GM19438 (cell line): ENCODE data around the gene DPAGT1.
"Not testable (repeated sequence)": the region's sequence is repeated elsewhere in the genome, so short reads cannot be mapped to it uniquely, and the experiment has no call there.

Experiments
- ATAC-seq: cut with Tn5 transposase; IDR thresholded peaks from one replicate; pipeline ENCODE4 v1.9.1; 2021; ENCODE audit warnings: low read depth; ENCODE audit not compliant: unreplicated experiment

Gene DPAGT1

DNA sequence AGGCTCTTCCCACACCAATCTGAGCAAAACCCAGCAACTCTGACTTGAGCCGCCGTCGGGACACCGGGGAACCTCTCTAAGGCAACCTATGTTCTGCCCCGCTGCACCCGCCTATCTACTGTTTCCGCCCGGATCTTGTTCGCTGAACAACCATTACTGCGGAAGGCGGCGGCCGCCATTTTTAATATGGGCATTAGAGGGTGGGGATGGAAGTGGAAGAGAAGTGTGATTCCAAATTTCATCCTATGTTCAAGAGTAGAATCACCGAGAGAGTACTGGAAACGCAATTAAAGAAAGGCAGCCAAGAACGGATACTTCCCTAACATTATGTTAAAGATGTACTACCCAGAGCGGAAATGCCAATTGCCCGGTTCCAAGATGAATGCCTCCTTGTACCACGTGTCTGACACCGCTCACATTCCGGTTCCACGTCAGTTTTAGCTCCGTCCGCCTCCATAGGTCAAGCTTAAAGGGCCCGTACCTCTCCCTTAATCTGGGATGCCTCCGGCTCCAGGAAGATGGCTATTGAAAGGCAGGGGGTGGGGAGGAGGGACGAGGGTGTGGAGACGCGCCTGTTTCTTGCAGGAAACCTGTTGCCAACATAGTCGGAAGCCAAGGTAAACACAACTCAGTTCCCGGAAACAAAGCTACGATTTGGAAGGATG is at the start of gene DPAGT1:
Gene DPAGT1 (minus strand): TSS at position 95 of the 665 bp plus-strand sequence. CDS start 198 bp downstream, outside the sequence.
- ATAC-seq, result peak; percentile 63

DNA sequence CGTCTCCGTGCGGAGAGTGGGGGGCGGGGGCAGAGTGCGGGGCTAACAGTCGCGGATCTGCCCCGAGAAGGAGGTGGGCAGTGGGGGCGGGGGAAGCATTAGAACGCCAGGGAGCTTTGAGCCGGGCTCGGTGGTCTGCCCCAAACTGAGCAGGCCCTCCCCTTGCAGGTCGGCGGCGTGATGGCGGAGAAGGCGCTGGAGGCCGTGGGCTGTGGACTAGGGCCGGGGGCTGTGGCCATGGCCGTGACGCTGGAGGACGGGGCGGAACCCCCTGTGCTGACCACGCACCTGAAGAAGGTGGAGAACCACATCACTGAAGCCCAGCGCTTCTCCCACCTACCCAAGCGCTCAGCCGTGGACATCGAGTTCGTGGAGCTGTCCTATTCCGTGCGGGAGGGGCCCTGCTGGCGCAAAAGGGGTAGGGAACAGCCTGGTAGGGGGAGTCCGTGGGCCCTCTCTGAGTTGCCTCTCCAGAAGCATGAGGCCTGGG is 48.2 kb upstream of the DPAGT1 start:
- ATAC-seq, result no peak

- no peak for ATAC-seq
Observed at GRCh38 chr11:119149018-119149785, 47.5 kb upstream of the DPAGT1 start, which contains the start of gene ABCG4. Gene ABCG4 (plus strand): TSS chr11:119149052. CDS start chr11:119149966, 914 bp downstream.

GRCh38 chr11:119148720-119149017 is 47.0 kb upstream of the DPAGT1 start:
- ATAC-seq, result no peak

DNA sequence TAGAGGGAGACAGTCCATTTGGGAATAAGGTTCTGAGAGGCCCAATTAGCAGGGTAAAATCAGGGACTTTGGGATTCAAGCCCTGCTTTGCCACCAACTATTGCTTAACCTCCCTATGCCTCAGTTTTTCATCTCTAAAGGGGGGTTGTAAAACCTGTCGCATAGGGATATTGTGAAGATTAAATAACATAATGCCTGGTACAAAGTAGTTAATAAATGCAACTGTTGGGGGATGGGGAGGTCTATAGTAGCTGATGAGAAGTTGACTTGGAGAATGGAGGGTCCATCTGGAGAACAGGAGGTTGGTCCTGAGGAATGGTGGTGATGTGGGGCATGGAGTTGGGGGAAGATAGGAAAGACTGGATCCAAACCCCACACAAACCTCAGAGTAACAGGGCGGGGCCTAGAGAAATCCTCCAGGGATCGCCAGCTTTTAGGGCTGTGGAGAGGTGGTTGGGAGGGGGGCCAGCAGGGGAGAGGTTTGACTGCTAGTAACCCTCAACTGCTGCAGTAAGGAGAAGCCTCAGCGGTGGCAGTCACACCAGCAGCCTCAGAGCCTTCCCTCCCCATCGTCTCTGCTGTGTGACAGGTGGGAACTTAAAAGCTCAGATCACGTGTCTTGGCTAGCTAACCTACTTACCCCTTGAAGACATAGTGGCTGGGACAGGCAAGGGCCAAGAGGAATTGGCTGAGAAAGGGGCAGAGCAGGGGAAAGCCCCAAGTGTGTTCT is 46.1 kb upstream of the DPAGT1 start:
- ATAC-seq, result no peak

DNA sequence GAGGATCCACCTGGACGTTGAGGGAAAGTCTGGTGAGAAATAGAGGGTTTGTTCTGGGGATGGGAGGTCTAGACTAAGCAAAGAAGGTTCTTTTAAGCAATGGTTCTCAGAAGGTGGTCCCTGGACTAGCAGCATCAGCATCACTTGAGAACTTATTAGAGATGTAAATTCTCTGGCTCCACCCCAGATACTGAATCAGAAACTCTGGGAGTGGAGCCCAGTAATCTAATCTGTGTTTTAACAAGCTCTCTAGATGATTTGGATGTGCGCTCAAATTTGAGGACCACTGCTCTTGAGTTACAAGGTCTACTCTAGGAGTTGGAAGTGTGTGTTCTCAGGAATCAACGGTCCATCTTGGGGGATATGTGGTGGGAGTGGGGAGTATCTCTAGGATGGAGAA is 43.9 kb upstream of the DPAGT1 start:
- ATAC-seq, result no peak

- no peak for ATAC-seq
Observed at GRCh38 chr11:119144825-119145486, 43.3 kb upstream of the DPAGT1 start.

GRCh38 chr11:119139276-119139675 is 37.6 kb upstream of the DPAGT1 start:
- not testable (repeated sequence) for ATAC-seq

DNA sequence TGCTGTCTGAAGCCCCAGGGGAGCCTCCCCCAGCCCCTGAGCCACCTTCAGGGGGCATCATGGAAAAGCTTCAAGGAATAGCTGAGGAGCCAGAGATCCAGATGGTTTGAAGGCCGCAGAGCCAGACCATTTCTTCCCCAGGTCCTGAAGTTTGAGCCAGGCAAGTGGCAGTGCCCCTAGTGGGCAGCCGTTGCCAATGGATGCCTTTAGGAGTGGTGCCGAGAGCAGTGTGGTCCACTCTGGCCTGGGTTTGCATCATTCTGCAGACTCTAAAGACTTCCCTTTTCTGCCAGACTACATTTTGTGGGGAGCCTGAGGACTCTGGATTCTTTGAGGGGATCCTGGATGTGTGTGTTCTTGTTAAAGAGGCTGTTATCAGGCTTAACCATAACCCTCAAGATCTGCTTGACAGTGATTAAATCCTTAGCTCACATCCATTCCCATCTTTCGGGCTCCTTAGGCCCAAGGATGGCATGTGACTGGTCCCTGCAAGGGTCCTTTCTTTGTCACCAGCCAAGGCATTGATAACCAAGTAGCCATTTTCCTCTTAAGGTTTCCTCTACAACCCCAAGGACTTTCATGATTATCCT is 32.8 kb upstream of the DPAGT1 start:
- ATAC-seq, result no peak

DNA sequence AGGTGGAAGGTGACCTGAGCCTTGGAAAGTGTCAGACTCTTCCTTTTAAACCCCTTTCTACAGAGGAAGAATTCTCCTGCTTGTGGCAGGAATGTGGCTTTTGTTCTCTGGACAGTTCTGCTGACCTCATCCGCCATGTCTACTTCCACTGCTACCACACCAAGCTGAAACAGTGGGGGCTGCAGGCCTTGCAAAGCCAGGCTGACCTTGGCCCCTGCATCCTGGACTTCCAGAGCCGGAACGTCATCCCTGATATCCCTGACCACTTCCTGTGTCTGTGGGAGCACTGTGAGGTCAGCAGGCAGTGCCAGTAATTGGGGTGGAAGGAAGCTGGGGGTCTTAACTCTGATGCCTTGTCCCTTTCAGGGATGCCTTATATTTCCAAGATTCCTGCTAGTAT is 29.0 kb upstream of the DPAGT1 start:
- ATAC-seq, result no peak

- ATAC-seq, result no peak
Observed at GRCh38 chr11:119126675-119127268, 25.1 kb upstream of the DPAGT1 start.

DNA sequence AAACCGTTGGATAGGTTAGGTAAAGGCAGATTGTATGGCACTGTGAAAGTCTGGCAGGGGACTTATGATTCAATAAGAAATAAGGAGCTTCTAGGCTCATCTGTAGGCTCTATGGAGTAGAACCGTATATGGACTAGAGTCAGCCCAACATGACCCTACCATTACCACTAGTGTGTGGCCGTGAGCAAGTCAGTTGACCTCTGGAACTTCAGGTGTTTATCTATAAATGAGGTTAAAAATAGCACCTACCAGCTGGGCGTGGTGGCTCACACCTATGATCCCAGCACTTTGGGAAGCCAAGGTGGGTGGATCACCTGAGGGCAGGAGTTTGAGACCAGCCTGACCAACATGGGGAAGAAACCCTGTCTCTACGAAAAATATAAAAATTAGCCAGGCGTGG is 24.2 kb upstream of the DPAGT1 start:
- ATAC-seq, result no peak

- no peak for ATAC-seq
Observed at GRCh38 chr11:119121811-119122124, 20.1 kb upstream of the DPAGT1 start.

DNA sequence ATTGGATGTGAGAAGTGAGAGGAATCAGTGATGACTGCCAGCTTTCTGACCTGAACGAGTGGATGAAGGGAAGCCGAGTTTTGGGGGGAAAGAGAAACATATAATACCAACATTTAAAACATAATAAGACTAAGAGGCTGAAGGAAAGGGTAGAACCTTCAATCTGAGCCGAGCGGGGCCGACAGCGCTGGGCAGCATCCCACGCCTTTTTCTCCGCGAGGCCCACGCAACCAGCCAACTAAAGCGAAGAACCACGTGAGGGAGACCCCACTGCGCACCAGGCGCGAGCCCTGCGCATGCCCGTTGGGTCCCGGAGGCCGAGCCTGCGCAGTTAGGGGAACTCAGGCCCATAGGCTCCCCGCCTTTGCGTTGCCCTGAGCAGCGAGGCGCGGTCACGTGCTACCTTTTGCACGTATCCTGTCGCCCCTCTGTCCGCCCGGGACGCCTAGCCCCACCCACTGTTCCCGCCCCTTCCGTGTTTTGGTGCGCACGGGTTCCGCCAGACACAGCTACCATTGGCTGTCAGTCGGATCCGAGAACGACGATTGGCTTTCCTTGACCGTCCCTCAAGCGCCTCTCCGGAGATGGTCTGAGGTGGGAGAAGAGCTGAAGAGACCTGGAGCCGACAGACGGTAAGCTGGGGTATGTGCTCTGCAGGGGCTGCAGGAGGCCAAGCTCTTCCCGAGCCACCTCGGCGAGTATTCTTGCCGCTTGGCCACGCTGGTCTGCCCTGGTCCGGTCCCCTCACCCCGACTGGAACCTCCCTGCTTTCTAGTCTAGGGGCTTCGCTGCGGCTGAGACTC is 19.6 kb upstream of the DPAGT1 start, which contains the start of gene HINFP:
Gene HINFP (plus strand): TSS at position 573 of the 803 bp plus-strand sequence. CDS start 5,365 bp downstream, outside the sequence.
- peak; percentile 96 for ATAC-seq

- no peak for ATAC-seq
Observed at GRCh38 chr11:119120639-119121007, 19.0 kb upstream of the DPAGT1 start.

DNA sequence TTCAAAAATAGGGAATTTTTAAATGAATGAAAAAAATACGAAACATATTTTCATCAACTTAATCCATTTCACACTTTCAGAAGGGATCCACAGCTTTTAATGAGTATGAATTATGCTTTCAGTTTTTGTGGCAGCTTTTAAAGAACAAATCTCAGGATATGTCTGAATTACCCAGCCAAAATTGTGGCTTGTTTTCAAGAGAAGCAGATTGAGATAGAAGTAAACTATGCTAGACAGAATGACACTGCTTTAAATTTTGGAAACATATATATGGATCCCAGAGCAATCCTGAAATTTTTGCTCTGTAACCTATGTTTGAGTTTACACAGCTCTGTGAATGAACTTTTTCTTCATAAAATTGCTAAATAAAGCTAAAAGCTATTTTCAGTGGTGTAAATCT is 17.3 kb upstream of the DPAGT1 start:
- no peak for ATAC-seq

DNA sequence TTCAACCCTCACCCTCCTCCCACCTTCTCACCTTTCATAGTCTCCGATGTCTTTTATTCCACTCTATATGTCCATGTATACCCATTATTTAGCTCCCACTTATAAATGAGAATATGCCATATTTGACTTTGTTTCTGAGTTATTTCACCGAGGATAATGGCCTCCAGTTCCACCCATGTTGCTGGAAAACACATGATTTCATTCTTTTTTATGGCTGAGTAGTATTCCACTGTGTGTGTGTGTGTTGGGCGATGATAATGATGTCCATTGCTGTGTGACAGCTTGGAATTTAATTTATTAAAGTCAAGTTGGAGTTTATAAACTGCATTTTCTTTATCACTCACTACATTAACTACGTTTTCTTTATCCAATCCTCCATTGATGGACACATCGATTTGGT is 16.6 kb upstream of the DPAGT1 start:
- ATAC-seq, result no peak

DNA sequence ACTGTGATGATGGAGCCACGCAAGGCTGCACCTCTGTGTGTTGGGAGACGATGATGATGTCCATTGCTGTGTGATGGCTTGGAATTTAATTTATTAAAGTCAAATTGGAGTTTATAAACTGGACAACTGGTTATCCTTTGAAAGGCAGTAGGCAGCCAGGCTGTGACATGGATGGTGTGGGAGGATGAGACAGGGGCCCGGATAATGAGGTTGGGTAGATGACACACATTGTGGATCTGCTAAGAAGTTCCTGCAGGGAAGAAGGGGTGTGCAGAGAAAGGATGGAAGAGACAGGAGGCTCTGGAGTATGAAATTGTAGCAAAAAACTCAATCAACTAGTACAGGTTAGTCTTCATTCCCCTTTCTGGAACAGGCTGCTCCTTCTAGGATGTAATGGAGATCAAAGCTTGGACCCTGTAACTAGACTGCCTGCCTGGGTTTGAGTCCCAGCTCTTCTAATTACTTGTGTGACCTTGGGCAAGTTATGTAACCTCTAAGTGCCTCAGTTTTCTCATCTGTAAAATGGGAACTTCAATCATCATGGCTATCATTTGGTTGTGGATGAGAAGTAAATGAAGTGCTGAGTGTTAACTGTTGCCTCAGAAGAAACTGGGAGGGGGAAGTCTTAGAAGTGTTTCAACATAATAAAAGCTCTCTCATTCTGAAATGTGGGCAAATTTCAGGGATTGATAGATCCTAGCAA is 15.5 kb upstream of the DPAGT1 start:
- no peak for ATAC-seq

GRCh38 chr11:119116601-119117000 is 14.9 kb upstream of the DPAGT1 start:
- ATAC-seq, result no peak
